GM23338 (cell line): ENCODE data around the gene MLST8. TPM values are rescaled to one million over a fixed set of nuclear protein-coding genes. Genes with fewer than 3 reads are reported as not detected.
A peak's percentile ranks its signal among the peaks of the same experiment; 100 is the strongest.

Experiments
- ATAC-seq: fragments of 200-7000 bp; cut with Tn5 transposase; 3 replicates; pipeline ENCODE4 v1.9.1; 2020
- DNase-seq: peaks from one replicate; pipeline ENCODE4 v3.0.0-alpha.2; 2015; ENCODE audit warnings: low spot score
- H2AFZ ChIP-seq: fragments of 200-600 bp; sonication (generic); 2 replicates; pipeline ENCODE4 v1.8.0; 2016; ENCODE audit warnings: antibody characterized with exemption, mild to moderate bottlenecking, moderate library complexity
- H3F3A ChIP-seq: fragments of 200-600 bp; sonication (generic); replicated peaks from 2 replicates; pipeline ENCODE4 v1.8.0; 2017; ENCODE audit warnings: antibody characterized with exemption, mixed run types, low read depth
- H3K27ac ChIP-seq: fragments of 200-600 bp; sonication (generic); 2 replicates; pipeline ENCODE4 v1.6.1; 2016; ENCODE audit warnings: low read depth
- H3K27me3 ChIP-seq: fragments of 200-600 bp; sonication (generic); 2 replicates; pipeline ENCODE4 v1.8.0; 2016; ENCODE audit warnings: mild to moderate bottlenecking, mixed run types, moderate library complexity; ENCODE audit not compliant: insufficient read depth
- H3K36me3 ChIP-seq: fragments of 200-600 bp; sonication (generic); 2 replicates; pipeline ENCODE4 v1.8.0; 2016; ENCODE audit warnings: mild to moderate bottlenecking; ENCODE audit not compliant: insufficient read depth
- H3K4me1 ChIP-seq: fragments of 200-600 bp; sonication (generic); 2 replicates; pipeline ENCODE4 v1.8.0; 2016; ENCODE audit warnings: mild to moderate bottlenecking, moderate library complexity; ENCODE audit not compliant: insufficient read depth
- H3K4me2 ChIP-seq: fragments of 200-600 bp; sonication (generic); 2 replicates; pipeline ENCODE4 v1.7.1; 2017; ENCODE audit warnings: mixed run types
- H3K4me3 ChIP-seq: fragments of 200-600 bp; sonication (generic); 2 replicates; pipeline ENCODE4 v1.6.1; 2016; ENCODE audit warnings: mixed run types
- H3K79me2 ChIP-seq: fragments of 200-600 bp; sonication (generic); replicated peaks from 2 replicates; pipeline ENCODE4 v1.8.0; 2017; ENCODE audit warnings: mild to moderate bottlenecking; ENCODE audit not compliant: insufficient read depth
- H3K9me2 ChIP-seq: fragments of 200-600 bp; sonication (generic); 2 replicates; pipeline ENCODE4 v1.8.0; 2017; ENCODE audit not compliant: insufficient read depth
- H4K20me1 ChIP-seq: fragments of 200-600 bp; sonication (generic); replicated peaks from 2 replicates; pipeline ENCODE4 v1.8.0; 2017; ENCODE audit warnings: mild to moderate bottlenecking; ENCODE audit not compliant: insufficient read depth
- H3K27ac Mint-ChIP-seq: 2 replicates; pipeline ENCODE4 v1.8.0; 2020; ENCODE audit warnings: inconsistent platforms, mild to moderate bottlenecking, moderate library complexity, mixed read lengths
- H3K27me3 Mint-ChIP-seq: 3 replicates; pipeline ENCODE4 v1.8.0; 2022; ENCODE audit warnings: low read depth, mild to moderate bottlenecking, moderate library complexity, mixed read lengths, inconsistent platforms; ENCODE audit not compliant: insufficient read depth, poor library complexity
- H3K36me3 Mint-ChIP-seq: 3 replicates; pipeline ENCODE4 v1.8.0; 2021; ENCODE audit warnings: low read depth, mild to moderate bottlenecking, inconsistent platforms, moderate library complexity, mixed read lengths
- H3K4me1 Mint-ChIP-seq: 3 replicates; pipeline ENCODE4 v1.8.0; 2020; ENCODE audit warnings: mild to moderate bottlenecking, inconsistent platforms, mixed read lengths
- H3K4me3 Mint-ChIP-seq: 3 replicates; pipeline ENCODE4 v1.8.0; 2021; ENCODE audit warnings: moderate library complexity, mild to moderate bottlenecking, inconsistent platforms, mixed read lengths
- H3K9me3 Mint-ChIP-seq: 3 replicates; pipeline ENCODE4 v1.8.0; 2020; ENCODE audit warnings: moderate library complexity, mild to moderate bottlenecking, inconsistent platforms, mixed read lengths
- CTCF ChIP-seq, 2 experiments: fragments of 200-600 bp in 1 of 2; sonication (generic) in 1 of 2; conservative IDR thresholded peaks; 2 replicates each; pipeline versions ENCODE4 v1.5.1 to v1.6.1; 2016 to 2017; ENCODE audit warnings: antibody characterized with exemption in 2 of 2, low read depth in 2 of 2, mild to moderate bottlenecking in 2 of 2, moderate library complexity in 1 of 2
- NANOG ChIP-seq: IDR thresholded peaks from 2 replicates; pipeline ENCODE4 v1.6.1; 2016; ENCODE audit warnings: antibody characterized with exemption, borderline replicate concordance
- POLR2AphosphoS5 ChIP-seq: IDR thresholded peaks from 2 replicates; pipeline ENCODE4 v1.6.1; 2016; ENCODE audit warnings: antibody characterized with exemption, low read depth
- ZNF114 ChIP-seq: fragments of 250-450 bp; sonication (Bioruptor Pico); IDR thresholded peaks from 2 replicates; pipeline ENCODE4 v1.5.0; 2020; ENCODE audit warnings: mild to moderate bottlenecking, moderate library complexity
- ZNF462 ChIP-seq: fragments of 250-450 bp; sonication (Bioruptor Pico); IDR thresholded peaks from 2 replicates; pipeline ENCODE4 v1.5.0; 2020; ENCODE audit warnings: mild to moderate bottlenecking, moderate library complexity
- polyA plus RNA-seq: library from polyadenylated mRNA; unstranded; fragments of >200 nt; fragmentation: Nextera tagmentation; extraction: Ambion mirVana; gene quantifications from 2 replicates; pipeline ENCODE4 v1.2.1, GENCODE V29; 2016
- total RNA-seq: library from RNA; depleted of rRNA; stranded (reverse); fragments of >200 nt; shearing (Covaris generic); gene quantifications from 2 replicates; pipeline ENCODE4 v1.2.3, GENCODE V29; 2014

MLST8 gene
- total and polyA plus RNA-seq, 2 experiments from 2014 or later = 58.8 to 138 TPM

GRCh38 chr16:2238150-2238837 is 33.0 kb downstream of the MLST8 start:
- no peak overlapping the region for H3K4me3 Mint-ChIP-seq
- no peaks in the 10 kb centered on the region for H3K4me1 Mint-ChIP-seq
- peaks cover 24% of the 10 kb centered on the region for H3K36me3 Mint-ChIP-seq
- no peak for TF ChIP-seq ZNF114 (CRISPR knock-in tag)
- 0 out of 4 replicates have a peak, but pooled peaks of 1 of the 2 experiments have one; percentile 21 for TF ChIP-seq CTCF (conservative IDR thresholded peaks at IDR 0.05; ENCODE audit: low read depth in 2 of 2)
- peak; percentile 39; the same call in 1 of the 2 replicates for TF ChIP-seq POLR2AphosphoS5
- no peak for TF ChIP-seq ZNF462 (CRISPR knock-in tag)
- no peak for TF ChIP-seq NANOG
- H3K4me1 ChIP-seq = no peaks in the 10 kb centered on the region
- H3K4me3 ChIP-seq = peak overlapping the region; percentile 65
- H3F3A ChIP-seq = peaks cover 2% of the 10 kb centered on the region; the same call in 1 of the 2 replicates
- H2AFZ ChIP-seq = no peak overlapping the region
- H3K36me3 ChIP-seq = no peaks in the 10 kb centered on the region; the same call in 1 of the 2 replicates
- no peak overlapping the region for H3K27ac Mint-ChIP-seq
- no peaks in the 10 kb centered on the region; the same call in 1 of the 2 replicates for H4K20me1 ChIP-seq
- peak overlapping the region; percentile 92 for H3K4me2 ChIP-seq
- peak; percentile 16 for ATAC-seq
- DNase-seq = peak; percentile 33
- H3K27me3 Mint-ChIP-seq = peaks cover 31% of the 10 kb centered on the region
- H3K79me2 ChIP-seq = no peaks in the 10 kb centered on the region
- no peaks in the 10 kb centered on the region for H3K9me3 Mint-ChIP-seq
- peaks cover 18% of the 10 kb centered on the region for H3K27me3 ChIP-seq
- H3K27ac ChIP-seq = no peak overlapping the region
- no peaks in the 10 kb centered on the region for H3K9me2 ChIP-seq
